AG08396 (cell line): ENCODE measurements around the gene ALKAL2.
A peak's percentile ranks its signal among the peaks of the same experiment; 100 is the strongest.

Source experiments
- DNase-seq: peaks from one replicate; pipeline ENCODE4 v3.0.0; 2012; ENCODE audit warnings: low spot score, mixed read lengths

ALKAL2 gene

GRCh38 chr2:246489-247144 is 41.3 kb downstream of the ALKAL2 start:
- DNase-seq = peak; percentile 46

GRCh38 chr2:244547-244946 is 43.3 kb downstream of the ALKAL2 start:
- no peak for DNase-seq

- DNase-seq = no peak
These were observed 49.0 kb downstream of the ALKAL2 start for GRCh38 chr2:238869-239268.

DNA sequence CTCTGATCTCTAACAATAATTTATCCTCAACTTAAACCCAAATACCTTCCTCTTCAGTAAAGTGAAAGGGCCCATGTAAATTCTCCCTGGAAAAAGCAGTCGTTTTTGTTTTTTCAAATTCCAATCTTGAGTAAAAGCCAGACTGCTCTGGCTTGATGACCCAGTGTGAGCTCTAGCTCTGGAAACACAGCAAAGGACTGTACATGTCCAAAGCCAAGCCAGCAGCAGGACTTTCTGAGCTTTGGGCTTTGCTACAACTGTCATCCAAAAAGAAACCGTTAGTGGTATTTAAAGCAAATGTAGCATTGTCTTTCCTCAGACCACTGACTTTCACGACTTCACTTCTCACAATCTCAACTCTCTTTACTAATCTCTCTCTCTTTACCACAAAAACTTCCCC is 49.5 kb downstream of the ALKAL2 start:
- no peak for DNase-seq

DNA sequence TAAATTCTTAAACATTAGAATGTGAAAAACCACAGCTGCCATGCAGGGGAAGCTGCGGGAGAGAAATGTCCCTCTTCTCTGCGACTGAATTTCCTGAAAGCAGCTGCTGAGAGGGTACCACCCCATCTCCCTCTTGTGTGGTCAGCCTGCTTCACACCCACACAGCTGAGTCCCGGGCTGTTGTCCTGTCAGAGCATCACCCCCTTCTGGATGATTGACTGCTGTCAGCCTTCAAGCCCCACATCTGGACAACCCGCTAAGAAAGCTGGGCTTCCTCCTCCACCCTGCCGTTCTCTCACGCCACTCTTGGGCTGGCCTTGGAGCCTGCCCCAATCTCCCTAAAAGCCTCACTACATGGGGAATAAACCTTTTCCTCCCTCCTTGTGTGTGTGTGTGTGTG is 50.0 kb downstream of the ALKAL2 start:
- DNase-seq = no peak

DNA sequence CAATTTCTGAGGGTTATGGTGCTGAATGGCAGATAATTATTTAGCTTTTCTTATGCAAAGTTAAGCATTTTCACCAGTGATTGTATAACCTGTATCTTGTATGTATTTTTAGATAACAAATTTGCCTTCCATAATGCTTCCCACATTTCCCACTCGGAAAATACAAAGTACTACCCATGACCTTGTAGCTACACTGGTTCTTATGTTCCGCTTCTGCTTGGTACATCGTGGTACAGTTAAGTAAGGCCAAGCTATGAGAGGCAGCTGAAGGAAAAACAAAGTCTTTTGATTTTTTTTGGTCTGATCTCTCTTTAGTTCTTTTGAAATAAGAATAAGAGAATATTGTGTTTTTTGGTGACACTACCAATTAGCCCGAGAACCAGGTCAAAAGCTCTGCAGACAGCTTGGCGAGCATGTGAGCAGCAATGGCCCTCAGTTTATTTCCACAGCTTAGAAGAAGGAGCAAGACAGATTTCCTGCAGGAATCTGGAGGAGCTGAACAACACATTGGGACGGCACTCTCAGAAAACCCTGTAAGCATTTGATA is 50.8 kb downstream of the ALKAL2 start:
- no peak for DNase-seq

DNA sequence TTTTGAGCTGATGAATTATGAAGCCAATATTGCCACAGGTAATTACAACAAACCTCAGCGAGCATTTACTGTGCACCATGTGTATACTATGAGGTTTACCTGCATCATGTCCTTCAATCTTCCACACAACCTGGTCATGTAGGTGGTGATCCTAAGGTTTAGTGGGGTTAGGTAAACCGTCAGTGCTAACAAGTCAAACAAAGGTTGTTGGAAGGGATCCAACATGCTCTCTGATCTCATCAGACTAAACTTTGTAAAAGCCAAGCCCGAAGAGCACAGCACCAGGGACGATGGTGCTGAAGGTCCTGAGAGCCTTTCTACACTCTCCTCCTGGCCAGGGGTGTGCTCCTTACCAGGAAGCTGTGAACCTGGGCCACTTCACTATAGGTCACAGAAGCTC is 53.5 kb downstream of the ALKAL2 start:
- no peak for DNase-seq

DNA sequence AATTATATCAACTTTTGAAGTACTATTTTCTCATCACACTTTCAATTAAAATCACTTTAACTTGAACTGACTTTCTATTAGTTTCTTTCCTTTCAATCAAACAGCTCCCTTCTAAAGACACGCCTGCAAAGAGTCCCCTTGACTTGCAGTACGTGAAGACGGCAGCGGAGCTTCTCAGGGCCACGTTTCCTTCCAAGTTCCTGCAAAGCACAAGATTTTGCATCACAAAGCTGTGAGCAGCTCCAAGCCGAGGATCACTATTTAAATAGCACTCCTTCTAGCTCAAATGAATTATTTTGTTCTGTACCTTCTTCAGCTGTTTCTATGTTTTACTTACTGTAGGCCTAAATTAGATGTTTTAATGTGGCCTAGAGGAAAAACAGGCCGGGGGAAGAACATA is 54.9 kb downstream of the ALKAL2 start:
- DNase-seq = no peak

DNA sequence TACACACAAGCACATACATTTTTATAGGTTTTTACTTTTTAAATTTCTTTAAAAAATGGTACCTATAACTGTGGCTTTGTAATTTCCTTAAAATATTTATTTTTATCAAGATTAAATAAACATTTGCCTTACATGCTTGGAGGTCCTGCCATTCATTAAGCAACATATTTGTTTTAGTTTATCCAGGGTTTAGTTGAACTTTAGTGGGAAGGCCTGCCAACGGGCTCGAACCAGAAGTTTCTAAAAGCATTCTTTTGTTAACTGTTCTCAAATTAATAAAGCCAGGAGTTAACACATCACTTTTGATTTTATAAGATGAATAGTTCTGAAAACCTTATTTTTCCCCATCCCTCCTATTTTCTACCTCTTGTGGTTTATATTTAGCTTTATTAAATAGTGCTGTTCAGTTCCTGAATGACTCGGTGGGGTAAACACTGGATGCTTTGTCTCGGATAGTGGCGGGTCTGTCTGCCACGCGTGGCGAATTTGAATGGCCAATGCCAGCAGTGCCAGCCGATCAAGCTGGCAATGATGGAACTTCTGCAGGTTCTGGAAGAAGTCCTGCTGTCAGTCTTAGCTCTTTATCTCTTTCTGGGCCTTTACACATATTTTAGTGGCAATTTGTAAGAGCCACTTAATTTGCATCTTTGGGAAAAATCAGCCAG is 56.2 kb downstream of the ALKAL2 start:
- DNase-seq = no peak
